NOMO-1 treated with dmso at 0.1 percent for 144 hours (cell line): ENCODE measurements around the gene ZNF688.
"Not testable (repeated sequence)": the region's sequence is repeated elsewhere in the genome, so short reads cannot be mapped to it uniquely, and the experiment has no call there.

Experiments
- DNase-seq: peaks from one replicate; lab custom pipeline; 2025; ENCODE audit not compliant: unreplicated experiment; lab: John Stamatoyannopoulos, UW

Gene ZNF688

DNA sequence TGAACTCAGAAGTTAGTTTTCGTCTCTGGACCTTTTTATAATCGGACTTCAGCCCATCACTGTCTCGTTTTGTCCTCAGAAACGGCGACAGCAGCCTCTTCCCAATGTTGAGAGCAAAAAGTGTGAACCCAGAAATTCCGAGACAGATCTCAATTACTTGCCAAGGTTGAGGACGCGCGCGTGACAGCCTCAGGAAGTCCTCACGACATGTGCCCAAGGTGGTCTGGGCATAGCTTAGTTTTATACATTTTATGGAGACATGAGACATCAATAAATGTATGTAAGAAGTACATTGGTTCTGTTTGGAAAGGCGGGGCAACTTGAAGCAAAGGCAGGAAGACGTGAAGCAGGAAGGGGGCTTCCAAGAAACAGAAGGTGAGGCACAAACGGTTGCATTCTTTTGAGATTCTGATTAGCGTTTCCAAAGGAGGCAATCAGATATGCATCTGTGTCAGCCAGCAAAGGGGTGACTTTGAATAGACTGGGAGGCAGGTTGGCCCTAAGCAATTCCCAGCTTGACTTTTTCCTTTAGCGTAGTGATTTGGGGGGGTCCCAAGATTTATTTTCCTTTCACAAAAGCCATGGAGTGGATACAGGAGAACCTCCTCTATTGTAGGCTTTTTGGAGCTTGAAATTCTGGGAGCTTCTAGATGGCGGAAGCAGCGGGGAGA lies 36.3 kb downstream of the ZNF688 start:
- no peak for DNase-seq

DNA sequence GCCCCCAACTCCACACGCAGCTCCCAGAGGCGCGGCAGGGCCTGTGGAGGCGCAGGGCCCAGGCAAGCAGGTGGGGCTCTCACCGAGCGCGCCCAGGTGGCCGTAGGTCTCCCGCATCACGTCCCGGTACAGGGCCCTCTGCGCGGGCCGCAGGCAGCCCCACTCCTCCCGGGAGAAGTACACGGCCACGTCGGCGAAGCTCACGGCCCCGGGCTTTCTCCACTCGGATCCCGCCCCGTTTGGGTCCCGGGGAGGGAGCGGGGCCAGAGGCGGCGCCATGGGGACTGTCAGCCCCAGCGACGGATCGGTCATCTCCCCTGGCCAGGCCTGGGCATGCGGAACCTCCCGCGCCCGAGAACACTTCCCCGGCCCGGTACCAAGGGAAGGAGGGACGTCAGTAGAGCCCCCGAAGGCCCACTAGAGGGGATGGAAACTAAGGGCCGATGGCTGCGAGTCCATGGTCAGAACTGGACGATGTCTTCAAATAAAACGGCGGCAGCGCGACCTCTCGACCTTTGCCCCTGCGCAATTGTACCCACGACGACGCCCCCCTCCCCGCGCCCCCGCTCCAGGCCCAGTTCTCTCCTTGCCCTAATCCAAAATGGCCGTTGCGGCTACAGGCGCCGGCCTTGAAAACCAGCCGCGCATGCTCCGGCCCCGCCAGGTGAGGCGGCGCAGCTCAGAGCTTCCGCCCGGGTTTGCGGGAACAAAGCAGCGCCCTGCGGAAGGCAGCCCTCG lies 37.0 kb downstream of the ZNF688 start, which contains the start of gene ZNF747:
Gene ZNF747 (minus strand): TSS at position 491 of the 738 bp plus-strand sequence. CDS start 179 bp downstream, at position 312.
- peak; percentile 77 for DNase-seq

- no peak for DNase-seq
These were observed 37.7 kb downstream of the ZNF688 start for GRCh38 chr16:30533748-30534367.

DNA sequence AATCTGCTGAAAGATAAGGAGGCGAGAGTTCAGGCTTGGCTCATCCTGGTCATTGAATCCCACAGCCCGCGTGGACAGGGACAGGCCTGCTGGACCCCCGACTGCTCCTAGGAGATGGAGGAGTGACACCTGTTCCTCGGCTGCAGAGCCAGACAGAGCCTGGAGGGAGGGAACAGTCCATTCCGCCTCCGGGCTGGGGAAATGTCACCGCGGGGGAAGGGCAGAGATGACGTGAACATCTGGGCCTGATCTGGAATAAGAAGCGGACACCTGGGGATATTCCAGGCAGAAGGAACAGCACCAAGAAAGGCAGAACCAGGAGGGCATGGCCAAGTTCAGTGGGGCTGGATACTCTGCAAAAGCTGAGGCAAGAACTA lies 38.4 kb downstream of the ZNF688 start:
- DNase-seq, result no peak

GRCh38 chr16:30532285-30533145 lies 39.0 kb downstream of the ZNF688 start:
- DNase-seq, result no peak

- no peak for DNase-seq
These were observed 41.1 kb downstream of the ZNF688 start for GRCh38 chr16:30530163-30531037.

- DNase-seq, result no peak
These were observed 42.6 kb downstream of the ZNF688 start for GRCh38 chr16:30528799-30529457.

GRCh38 chr16:30527635-30528178 lies 43.8 kb downstream of the ZNF688 start:
- peak; percentile 77 for DNase-seq

DNA sequence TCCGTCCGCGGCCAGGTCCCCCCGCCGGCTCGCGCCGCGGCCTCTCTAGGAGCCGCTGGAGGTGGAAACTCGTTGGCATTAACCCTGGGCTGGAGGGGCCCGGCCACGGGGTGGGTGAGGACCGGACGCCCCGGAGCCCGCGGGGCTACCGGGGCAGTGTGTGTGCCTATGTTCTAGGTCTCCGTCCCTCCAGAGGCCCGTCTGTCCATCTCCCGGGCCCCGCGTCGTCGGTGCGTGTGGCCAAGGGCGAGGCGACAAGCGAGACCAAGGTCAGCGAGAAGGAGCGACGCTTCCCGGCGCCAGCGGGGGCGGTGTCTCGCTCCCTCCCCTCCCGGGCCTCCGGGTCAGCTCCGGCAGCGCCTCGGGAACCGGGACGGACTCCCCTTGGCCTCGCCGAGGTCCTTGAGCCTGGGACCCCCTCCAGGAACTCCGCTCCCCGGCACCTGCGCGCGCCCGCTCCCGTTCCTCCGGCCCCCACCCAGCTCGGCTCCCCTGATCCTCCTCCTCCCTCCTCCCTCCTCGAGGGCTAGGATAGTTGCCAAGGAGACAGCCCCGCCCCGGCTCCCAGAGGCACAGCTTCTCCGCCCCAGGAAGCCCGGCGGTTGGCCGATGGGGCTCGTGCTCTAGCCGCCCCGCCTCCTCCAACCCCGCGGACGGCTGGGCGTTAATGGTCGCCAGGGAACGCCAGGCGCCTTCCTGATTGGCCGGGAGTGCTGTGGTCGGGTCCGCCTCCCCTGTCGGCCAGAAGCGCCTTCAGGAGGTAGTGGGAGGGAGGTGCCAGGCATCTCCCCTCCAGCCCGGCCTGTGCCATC lies 44.5 kb downstream of the ZNF688 start:
- DNase-seq, result peak; percentile 98

DNA sequence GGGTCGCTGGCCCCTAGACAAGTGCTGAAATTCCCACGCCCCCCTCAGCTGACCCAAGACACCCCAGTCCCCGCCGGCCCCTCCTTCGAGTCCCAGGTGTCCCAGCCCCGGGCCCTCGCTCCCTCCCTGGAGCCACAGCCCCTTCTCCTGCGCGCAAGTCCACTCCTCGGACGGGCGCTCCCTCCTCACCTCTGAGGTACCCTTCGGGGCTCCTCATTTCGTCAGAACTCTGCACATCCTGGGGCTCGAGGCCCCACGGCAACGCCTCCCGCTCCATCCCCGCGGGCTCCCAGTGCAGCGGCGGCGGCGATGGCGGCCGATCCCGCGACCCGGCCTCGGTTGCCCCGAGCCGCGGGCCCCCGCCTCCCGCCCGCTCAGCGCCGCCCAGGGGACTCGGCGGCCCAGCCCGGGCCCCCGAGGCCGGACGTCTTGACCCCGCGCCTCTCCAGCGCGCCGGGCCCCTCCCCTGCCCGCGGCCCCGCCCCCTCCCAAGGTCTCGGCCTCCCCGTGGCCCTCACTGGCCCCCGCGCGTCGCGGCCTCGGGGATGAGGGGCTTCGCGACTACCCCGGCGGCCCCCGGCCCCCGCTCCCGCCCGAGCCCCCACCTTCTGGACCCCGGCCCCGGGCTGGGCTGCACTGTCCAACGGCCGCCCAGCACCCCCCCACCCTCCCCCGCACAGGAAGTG lies 45.2 kb downstream of the ZNF688 start, which contains the start of gene ZNF768:
Gene ZNF768 (minus strand): TSS at position 430 of the 686 bp plus-strand sequence. CDS start 153 bp downstream, at position 277.
- peak; percentile 44 for DNase-seq

- no peak for DNase-seq
These were observed 45.7 kb downstream of the ZNF688 start for GRCh38 chr16:30525844-30526136.

- DNase-seq, result no peak
These were observed 46.6 kb downstream of the ZNF688 start for GRCh38 chr16:30524575-30525568.

- DNase-seq, result no peak
These were observed 47.5 kb downstream of the ZNF688 start for GRCh38 chr16:30523768-30524574.

GRCh38 chr16:30522702-30523463 lies 48.6 kb downstream of the ZNF688 start:
- not testable (repeated sequence) for DNase-seq
